Measurements from ENCODE around the gene ERLIN1. TPM values are rescaled to one million over a fixed set of nuclear protein-coding genes. Genes with fewer than 3 reads are reported as not detected.
"Not testable (repeated sequence)": the region's sequence is repeated elsewhere in the genome, so short reads cannot be mapped to it uniquely, and the experiment has no call there.

ERLIN1 gene
- total RNA-seq, 2 donors from 2014 or later, result 21.2 to 22.8 TPM

DNA sequence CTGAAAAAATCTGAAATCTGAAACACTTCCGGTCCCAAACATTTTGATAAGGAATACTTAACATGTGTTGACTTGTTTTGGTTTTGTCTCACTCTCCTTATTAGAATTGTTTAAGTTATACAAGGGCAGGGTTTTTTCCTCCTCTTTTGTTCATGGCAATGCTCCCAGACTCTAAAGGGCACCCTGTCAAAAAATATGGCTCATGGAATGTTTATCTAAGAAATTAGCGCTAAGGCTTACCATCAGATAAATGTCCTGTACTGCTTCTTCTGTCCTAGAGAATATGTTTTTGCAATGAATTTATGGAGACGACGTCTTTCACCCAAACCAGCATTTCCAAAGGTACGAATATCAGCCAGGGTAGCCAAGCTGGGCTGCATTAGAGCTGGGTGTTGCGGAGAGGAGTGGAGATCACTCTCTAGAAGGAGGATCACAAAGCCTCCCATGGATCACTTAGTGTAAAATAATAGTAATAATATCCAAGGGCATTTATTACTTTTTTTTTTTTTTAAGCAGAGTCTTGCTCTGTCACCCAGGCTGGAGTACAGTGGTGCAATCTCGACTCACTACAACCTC lies 46.8 kb downstream of the ERLIN1 start:
- H3K9me3 Mint-ChIP-seq, result no peaks in the 10 kb centered on the region
- no peak overlapping the region for H3K27ac Mint-ChIP-seq
- H3K4me3 Mint-ChIP-seq, result no peak overlapping the region
- DNase-seq (ENCODE audit: low spot score) (no peak), ATAC-seq (no peak)
- no peaks in the 10 kb centered on the region for H3K36me3 Mint-ChIP-seq
- peaks cover 24 to 39% of the 10 kb centered on the region in 2 donors for H3K27me3 Mint-ChIP-seq
- H3K4me1 Mint-ChIP-seq (ENCODE audit: low read depth in 2 of 2), result peaks cover 0 to under 1% of the 10 kb centered on the region in 2 donors

GRCh38 chr10:100135486-100135885 lies 50.3 kb downstream of the ERLIN1 start:
- Mint-ChIP-seq H3K9me3 (no peaks in the 10 kb centered on the region), H3K4me1 (ENCODE audit: low read depth in 2 of 2) (peaks cover 2 to 4% of the 10 kb centered on the region in 2 donors), H3K36me3 (no peaks in the 10 kb centered on the region), H3K4me3 (no peak overlapping the region), H3K27me3 (peaks cover 18 to 34% of the 10 kb centered on the region in 2 donors), H3K27ac (no peak overlapping the region)
- DNase-seq (ENCODE audit: low spot score) (no peak), ATAC-seq (no peak)

DNA sequence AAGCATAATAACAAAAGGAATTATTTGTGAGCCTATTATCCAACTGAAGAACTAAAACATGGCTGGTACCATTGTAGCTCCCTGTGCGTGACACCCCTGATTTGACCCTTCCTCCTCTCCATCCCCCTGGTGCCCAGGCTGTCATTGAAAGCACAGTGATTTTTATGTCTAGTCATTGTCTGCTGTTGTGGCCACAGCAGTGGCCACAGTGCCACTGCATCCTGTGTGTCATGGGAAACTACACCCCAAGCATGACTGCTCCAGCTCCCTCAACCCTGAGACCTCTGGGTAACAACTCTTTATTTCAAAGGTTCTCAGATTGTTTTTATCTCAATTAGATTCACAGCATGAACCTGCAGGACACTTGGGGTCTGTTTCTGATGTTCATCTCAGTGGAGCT lies 52.0 kb downstream of the ERLIN1 start:
- Mint-ChIP-seq H3K36me3 (no peaks in the 10 kb centered on the region), H3K27ac (no peak overlapping the region), H3K4me1 (ENCODE audit: low read depth in 2 of 2) (peaks cover 4% of the 10 kb centered on the region in 2 donors), H3K27me3 (peaks cover 16 to 22% of the 10 kb centered on the region in 2 donors), H3K4me3 (no peak overlapping the region), H3K9me3 (no peaks in the 10 kb centered on the region)
- DNase-seq (ENCODE audit: low spot score) (no peak), ATAC-seq (peak in 1 of 2 donors; percentile 67)

GRCh38 chr10:100132427-100132826 lies 53.4 kb downstream of the ERLIN1 start:
- Mint-ChIP-seq H3K36me3 (no peaks in the 10 kb centered on the region), H3K27me3 (peaks cover 18 to 19% of the 10 kb centered on the region in 2 donors), H3K4me3 (no peak overlapping the region), H3K4me1 (ENCODE audit: low read depth in 2 of 2) (peaks cover 4 to 5% of the 10 kb centered on the region in 2 donors), H3K9me3 (no peaks in the 10 kb centered on the region), H3K27ac (no peak overlapping the region)
- ATAC-seq (no peak), DNase-seq (ENCODE audit: low spot score) (no peak)

DNA sequence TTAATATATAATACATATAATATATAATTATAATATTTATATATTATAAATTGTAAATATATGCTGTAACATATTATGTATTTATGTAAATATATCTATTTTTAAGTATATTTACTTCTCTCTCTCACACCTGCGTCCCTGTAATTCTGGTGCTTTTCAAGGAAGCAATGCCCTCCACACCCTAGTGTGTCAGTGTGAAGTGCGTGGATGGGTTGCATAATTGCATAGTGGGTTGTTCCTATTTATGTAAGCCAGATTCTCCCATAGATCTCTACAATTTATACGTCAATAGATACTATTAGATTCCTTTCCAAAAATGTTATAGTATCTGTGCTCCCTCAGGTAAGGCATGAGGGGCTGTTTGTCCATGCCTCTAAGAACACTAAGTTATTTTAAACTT lies 54.3 kb downstream of the ERLIN1 start:
- Mint-ChIP-seq H3K36me3 (no peaks in the 10 kb centered on the region), H3K9me3 (no peaks in the 10 kb centered on the region), H3K4me3 (no peak overlapping the region), H3K27ac (no peak overlapping the region), H3K4me1 (ENCODE audit: low read depth in 2 of 2) (peaks cover 4 to 5% of the 10 kb centered on the region in 2 donors), H3K27me3 (peaks cover 15% of the 10 kb centered on the region in 2 donors)
- ATAC-seq (no peak), DNase-seq (ENCODE audit: low spot score) (no peak)

DNA sequence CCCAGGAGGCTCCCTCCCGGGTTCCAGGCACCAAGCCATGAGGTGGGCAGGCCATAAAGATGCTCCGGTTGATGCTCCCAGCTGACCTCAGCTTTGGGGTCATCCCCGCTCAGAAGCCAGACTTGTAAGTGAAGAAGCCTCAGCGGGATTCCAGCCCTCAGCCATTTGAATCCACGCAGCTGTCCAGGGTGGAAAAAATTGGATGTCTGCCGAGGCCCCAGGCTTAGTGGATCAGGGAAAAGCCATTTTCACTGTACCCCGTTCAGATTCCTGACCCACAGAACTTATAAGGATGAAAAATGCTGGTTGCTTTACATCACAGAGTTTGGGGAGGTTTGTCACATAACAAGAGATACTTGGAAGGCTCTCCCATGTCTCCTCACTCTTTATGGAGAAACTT lies 55.0 kb downstream of the ERLIN1 start:
- Mint-ChIP-seq H3K4me1 (ENCODE audit: low read depth in 2 of 2) (peaks cover 4 to 5% of the 10 kb centered on the region in 2 donors), H3K36me3 (no peaks in the 10 kb centered on the region), H3K27ac (no peak overlapping the region), H3K4me3 (no peak overlapping the region), H3K27me3 (peaks cover 12 to 13% of the 10 kb centered on the region in 2 donors), H3K9me3 (no peaks in the 10 kb centered on the region)
- ATAC-seq (no peak), DNase-seq (ENCODE audit: low spot score) (no peak)

GRCh38 chr10:100129424-100129823 lies 56.4 kb downstream of the ERLIN1 start:
- no peak for DNase-seq (ENCODE audit: low spot score)
- ATAC-seq, result no peak
- no peaks in the 10 kb centered on the region for H3K36me3 Mint-ChIP-seq
- no peak overlapping the region for H3K27ac Mint-ChIP-seq
- H3K4me3 Mint-ChIP-seq, result no peak overlapping the region
- H3K27me3 Mint-ChIP-seq, result peaks cover 12 to 15% of the 10 kb centered on the region in 2 donors
- H3K4me1 Mint-ChIP-seq (ENCODE audit: low read depth in 2 of 2), result peaks cover 4 to 5% of the 10 kb centered on the region in 2 donors
- H3K9me3 Mint-ChIP-seq, result no peaks in the 10 kb centered on the region

DNA sequence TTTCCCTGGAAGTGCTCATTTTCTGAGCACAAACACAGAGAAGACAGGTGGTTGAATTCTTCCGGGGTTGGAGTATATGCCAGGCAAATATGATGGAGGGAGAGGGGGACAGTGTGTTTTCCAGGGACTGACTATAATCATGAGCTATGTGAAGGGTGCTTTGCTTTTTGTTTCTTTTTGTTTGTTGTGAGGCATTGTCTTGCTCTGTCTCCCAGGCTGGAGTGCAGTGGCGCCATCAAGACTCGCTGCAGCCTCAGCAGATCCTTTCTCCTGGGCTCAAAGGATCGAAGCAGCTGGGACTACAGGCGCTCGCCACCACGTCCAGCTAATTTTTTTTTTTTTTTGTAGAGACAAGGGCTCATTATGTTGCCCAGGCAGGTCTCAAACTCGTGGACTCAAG lies 56.9 kb downstream of the ERLIN1 start:
- Mint-ChIP-seq H3K4me1 (ENCODE audit: low read depth in 2 of 2) (peaks cover 4 to 5% of the 10 kb centered on the region in 2 donors), H3K36me3 (no peaks in the 10 kb centered on the region), H3K27ac (no peak overlapping the region), H3K9me3 (no peaks in the 10 kb centered on the region), H3K4me3 (no peak overlapping the region), H3K27me3 (peaks cover 14 to 16% of the 10 kb centered on the region in 2 donors)
- no peak for ATAC-seq
- DNase-seq (ENCODE audit: low spot score), result no peak

- peaks cover 16% of the 10 kb centered on the region in 2 donors for H3K27me3 Mint-ChIP-seq
- H3K36me3 Mint-ChIP-seq; DNase-seq (ENCODE audit: low spot score); H3K27ac Mint-ChIP-seq; H3K9me3 Mint-ChIP-seq; H3K4me3 Mint-ChIP-seq; ATAC-seq; H3K4me1 Mint-ChIP-seq (ENCODE audit: low read depth in 2 of 2): not testable (repeated sequence)
Observed at GRCh38 chr10:100125335-100125734, 60.5 kb downstream of the ERLIN1 start.

- Mint-ChIP-seq H3K27me3 (peaks cover 16 to 18% of the 10 kb centered on the region in 2 donors), H3K27ac (no peak overlapping the region), H3K4me1 (ENCODE audit: low read depth in 2 of 2) (peaks cover 3 to 5% of the 10 kb centered on the region in 2 donors), H3K9me3 (no peaks in the 10 kb centered on the region), H3K36me3 (no peaks in the 10 kb centered on the region), H3K4me3 (no peak overlapping the region)
- ATAC-seq (no peak), DNase-seq (ENCODE audit: low spot score) (no peak)
Observed at GRCh38 chr10:100124097-100124496, 61.7 kb downstream of the ERLIN1 start.

GRCh38 chr10:100122780-100123179 lies 63.0 kb downstream of the ERLIN1 start:
- H3K4me3 Mint-ChIP-seq, result no peak overlapping the region
- H3K27me3 Mint-ChIP-seq, result peaks cover 12 to 24% of the 10 kb centered on the region in 2 donors
- H3K36me3 Mint-ChIP-seq, result no peaks in the 10 kb centered on the region
- no peaks in the 10 kb centered on the region for H3K9me3 Mint-ChIP-seq
- peaks cover 0 to 5% of the 10 kb centered on the region in 2 donors for H3K4me1 Mint-ChIP-seq (ENCODE audit: low read depth in 2 of 2)
- no peak for ATAC-seq
- no peak for DNase-seq (ENCODE audit: low spot score)
- no peak overlapping the region for H3K27ac Mint-ChIP-seq

DNA sequence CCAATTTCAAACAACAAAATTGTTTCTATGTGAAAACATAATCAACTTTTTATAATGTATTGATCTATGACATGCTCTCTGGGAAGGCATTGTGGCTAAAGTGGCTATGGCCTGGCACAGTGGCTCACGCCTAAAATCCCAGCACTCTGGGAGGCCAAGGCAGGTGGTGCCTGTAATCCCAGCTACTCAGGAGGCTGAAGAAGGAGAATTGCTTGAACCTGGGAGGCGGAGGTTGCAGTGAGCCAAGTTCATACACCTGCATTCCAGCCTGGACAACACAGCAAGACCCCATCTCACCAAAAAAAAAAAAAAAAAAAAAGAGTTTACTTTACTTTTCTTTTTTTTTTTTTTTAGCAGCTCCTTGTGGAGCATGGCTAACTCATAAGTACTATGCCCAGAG lies 65.3 kb downstream of the ERLIN1 start:
- Mint-ChIP-seq H3K27ac (no peak overlapping the region), H3K36me3 (no peaks in the 10 kb centered on the region)
- ATAC-seq, result no peak

DNA sequence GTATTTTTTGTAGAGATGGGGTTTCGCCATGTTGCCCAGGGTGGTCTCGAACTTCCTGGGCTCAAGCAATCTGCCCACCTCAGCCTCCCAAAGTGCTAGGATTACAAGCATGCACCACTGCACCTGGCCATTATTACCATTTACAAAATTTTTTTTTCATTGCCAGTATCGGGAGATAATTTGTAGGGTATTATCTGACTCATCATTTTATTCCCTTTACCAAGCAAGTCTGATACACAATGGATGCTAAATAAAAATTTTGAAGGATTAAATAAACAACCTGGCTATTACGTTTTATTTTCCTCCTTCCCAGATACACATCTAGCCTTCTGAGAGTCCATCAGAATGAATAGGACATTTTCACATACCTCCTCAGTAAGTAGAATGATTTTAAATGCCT lies 66.1 kb downstream of the ERLIN1 start:
- Mint-ChIP-seq H3K4me1 (ENCODE audit: low read depth in 2 of 2) (peaks cover 0 to 5% of the 10 kb centered on the region in 2 donors), H3K27ac (no peak overlapping the region), H3K9me3 (no peaks in the 10 kb centered on the region), H3K36me3 (no peaks in the 10 kb centered on the region), H3K27me3 (peaks cover 16 to 38% of the 10 kb centered on the region in 2 donors), H3K4me3 (no peak overlapping the region)
- DNase-seq (ENCODE audit: low spot score), result no peak
- ATAC-seq, result no peak

More for the DNA sequence above, 65.3 kb downstream of the ERLIN1 start:
- no peak for DNase-seq (ENCODE audit: low spot score)
- Mint-ChIP-seq H3K4me1 (ENCODE audit: low read depth in 2 of 2) (peaks cover 0 to 5% of the 10 kb centered on the region in 2 donors), H3K4me3 (no peak overlapping the region), H3K27me3 (peaks cover 15 to 36% of the 10 kb centered on the region in 2 donors), H3K9me3 (no peaks in the 10 kb centered on the region)

DNA sequence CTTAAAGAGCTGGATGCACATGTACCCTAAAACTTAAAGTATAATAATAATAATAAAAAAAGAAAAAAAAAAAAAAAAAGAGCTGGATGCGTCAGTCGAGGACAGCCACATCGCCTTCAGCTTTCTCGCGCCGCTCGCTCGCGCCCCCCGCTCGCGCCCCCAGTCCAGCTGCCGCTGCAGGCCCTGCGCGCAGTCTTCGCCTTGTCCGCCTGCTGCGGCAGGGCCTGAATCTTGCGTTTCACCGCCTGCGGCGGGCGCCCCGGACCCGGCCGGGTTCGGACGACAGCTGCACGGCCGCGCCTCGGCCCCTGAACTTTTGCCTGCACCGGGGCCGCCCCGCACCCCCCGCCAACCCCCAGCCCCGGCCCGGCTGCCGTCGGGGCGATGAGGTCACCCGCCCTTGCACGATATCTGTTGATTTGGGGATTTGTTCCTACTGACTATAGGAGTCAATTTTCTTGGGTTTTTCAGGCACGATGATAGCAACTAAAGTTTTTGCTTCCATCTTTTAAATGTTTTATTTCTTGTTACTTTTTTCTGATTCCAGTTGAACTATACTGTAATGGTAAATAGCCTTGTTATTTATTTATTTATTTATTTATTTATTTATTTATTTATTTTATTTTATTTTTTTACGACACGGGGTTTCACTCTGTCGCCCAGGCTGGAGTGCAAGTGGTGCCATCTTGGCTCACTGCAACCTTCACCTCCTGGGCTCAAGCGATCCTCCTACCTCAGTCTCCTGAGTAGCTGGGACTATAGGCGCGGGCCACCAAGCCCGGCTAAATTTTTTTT lies 70.7 kb downstream of the ERLIN1 start:
- no peak for DNase-seq (ENCODE audit: low spot score)
- no peaks in the 10 kb centered on the region for H3K36me3 Mint-ChIP-seq

More for the DNA sequence above, 70.7 kb downstream of the ERLIN1 start:
- no peaks in the 10 kb centered on the region for H3K4me1 Mint-ChIP-seq (ENCODE audit: low read depth in 2 of 2)
- no peaks in the 10 kb centered on the region for H3K9me3 Mint-ChIP-seq
- no peak overlapping the region for H3K4me3 Mint-ChIP-seq
- peaks cover 20 to 34% of the 10 kb centered on the region in 2 donors for H3K27me3 Mint-ChIP-seq
- no peak overlapping the region for H3K27ac Mint-ChIP-seq
- no peak for ATAC-seq

Data from natural killer cell treated with Interleukin-12 subunit alpha and Interleukin-12 subunit beta and Interleukin-15 and Interleukin-18, amount 100 ng/mL, for 72 hours (primary cell).